Kidney tubule cell (primary cell): ENCODE measurements around the gene BACH1.

Source experiments
- DNase-seq: peaks from one replicate; pipeline ENCODE4 v3.0.0-alpha.2; 2018; ENCODE audit warnings: low spot score

Gene BACH1

GRCh38 chr21:29315131-29315749, 16.5 kb downstream of the BACH1 start:
- peak; percentile 55 for DNase-seq

- DNase-seq = no peak
Observed at GRCh38 chr21:29316029-29316742, 17.5 kb downstream of the BACH1 start.

- no peak for DNase-seq
Observed at GRCh38 chr21:29316806-29317205, 18.1 kb downstream of the BACH1 start.

GRCh38 chr21:29318354-29318753, 19.6 kb downstream of the BACH1 start:
- peak; percentile 87 for DNase-seq

GRCh38 chr21:29320031-29320430, 21.3 kb downstream of the BACH1 start:
- DNase-seq = no peak

- no peak for DNase-seq
Observed at GRCh38 chr21:29321217-29321616, 22.5 kb downstream of the BACH1 start.

GRCh38 chr21:29321932-29322928, 23.5 kb downstream of the BACH1 start:
- peak; percentile 40 for DNase-seq

- DNase-seq = no peak
Observed at GRCh38 chr21:29323189-29323588, 24.5 kb downstream of the BACH1 start.

GRCh38 chr21:29326914-29327554, 28.3 kb downstream of the BACH1 start:
- no peak for DNase-seq

- DNase-seq = no peak
Observed at GRCh38 chr21:29329406-29329805, 30.7 kb downstream of the BACH1 start.

- no peak for DNase-seq
Observed at GRCh38 chr21:29330797-29331196, 32.1 kb downstream of the BACH1 start.

GRCh38 chr21:29332461-29333362, 34.0 kb downstream of the BACH1 start:
- peak; percentile 67 for DNase-seq

GRCh38 chr21:29333406-29333805, 34.7 kb downstream of the BACH1 start:
- no peak for DNase-seq

GRCh38 chr21:29334717-29335428, 36.2 kb downstream of the BACH1 start:
- DNase-seq = no peak

GRCh38 chr21:29335720-29336119, 37.0 kb downstream of the BACH1 start:
- no peak for DNase-seq

- DNase-seq = no peak
Observed at GRCh38 chr21:29338256-29338655, 39.5 kb downstream of the BACH1 start.

GRCh38 chr21:29340228-29340627, 41.5 kb downstream of the BACH1 start:
- DNase-seq = no peak

GRCh38 chr21:29342363-29342957, 43.7 kb downstream of the BACH1 start:
- DNase-seq = no peak

- DNase-seq = no peak
Observed at GRCh38 chr21:29343519-29343918, 44.8 kb downstream of the BACH1 start.

- no peak for DNase-seq
Observed at GRCh38 chr21:29346281-29346680, 47.6 kb downstream of the BACH1 start.
